ENCODE data around the gene PDE9A.
"Not testable (repeated sequence)": the region's sequence is repeated elsewhere in the genome, so short reads cannot be mapped to it uniquely, and the experiment has no call there.

The PDE9A gene

DNA sequence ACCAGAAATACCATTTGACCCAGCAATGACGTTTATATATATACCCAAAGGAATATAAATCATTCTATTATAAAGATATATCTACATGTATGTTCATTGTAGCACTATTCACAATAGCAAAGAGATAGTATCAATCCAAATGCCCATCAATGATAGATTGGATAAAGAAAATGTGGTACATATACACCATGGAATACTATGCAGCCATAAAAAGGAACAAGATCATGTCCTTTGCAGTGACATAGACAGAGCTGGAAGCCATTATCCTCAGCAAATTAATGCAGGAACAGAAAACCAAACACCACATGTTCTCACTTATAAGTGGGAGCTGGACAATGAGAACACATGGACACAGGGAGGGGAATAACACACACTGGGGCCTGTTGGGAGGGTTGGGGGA, 55.5 kb downstream of the PDE9A start:
- DNase-seq (ENCODE audit: low spot score), result not testable (repeated sequence)

DNA sequence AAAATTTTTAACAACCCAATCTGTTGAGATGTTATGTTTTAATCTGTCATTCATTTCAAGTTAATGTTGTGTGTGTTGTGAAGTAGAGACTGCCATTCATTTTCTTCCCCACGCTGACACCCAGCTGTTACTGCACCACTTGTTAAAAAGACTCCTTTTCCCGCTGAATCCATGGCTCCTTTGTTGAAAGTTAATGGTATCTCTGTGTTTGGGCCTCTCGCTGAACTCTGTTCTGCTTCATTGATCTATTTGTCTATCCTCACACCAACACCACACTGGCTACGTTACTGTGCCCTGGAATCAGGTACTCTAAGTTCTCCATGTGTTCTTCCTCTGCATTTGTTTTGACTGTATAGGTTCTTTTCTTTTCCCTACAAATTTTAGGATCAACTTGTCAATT, 58.2 kb downstream of the PDE9A start:
- no peak for DNase-seq (ENCODE audit: low spot score)

- DNase-seq (ENCODE audit: low spot score), result not testable (repeated sequence)
Observed at GRCh38 chr21:42715427-42715826, 62.0 kb downstream of the PDE9A start.

- DNase-seq (ENCODE audit: low spot score), result no peak
Observed at GRCh38 chr21:42716074-42716473, 62.7 kb downstream of the PDE9A start.

- not testable (repeated sequence) for DNase-seq (ENCODE audit: low spot score)
Observed at GRCh38 chr21:42720484-42720883, 67.1 kb downstream of the PDE9A start.

DNA sequence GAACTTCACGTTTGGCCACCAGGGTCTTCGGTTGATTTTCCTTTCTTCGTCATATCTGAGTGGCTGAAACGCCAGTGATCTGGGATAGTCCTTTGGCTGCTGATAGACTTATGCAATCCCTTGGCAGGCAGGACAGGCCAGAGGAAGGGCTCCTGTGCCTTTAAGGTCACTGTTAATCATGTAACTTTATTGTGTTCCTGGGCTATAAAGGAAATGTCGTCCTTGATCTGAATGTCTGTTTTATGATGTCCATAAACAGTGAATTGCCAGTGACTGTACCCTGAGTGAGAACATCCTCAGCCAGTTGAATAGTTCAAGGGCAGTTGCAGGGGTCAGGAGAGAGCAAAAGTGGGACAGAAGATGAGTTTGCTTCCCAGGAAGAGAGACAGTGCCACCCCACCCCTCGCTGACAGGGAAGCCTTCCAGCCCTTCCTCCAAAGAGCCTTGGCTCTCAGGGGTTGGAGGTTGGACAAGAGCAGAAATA, 68.0 kb downstream of the PDE9A start:
- DNase-seq (ENCODE audit: low spot score), result peak; percentile 48

GRCh38 chr21:42722153-42722552, 68.7 kb downstream of the PDE9A start:
- DNase-seq (ENCODE audit: low spot score), result no peak

DNA sequence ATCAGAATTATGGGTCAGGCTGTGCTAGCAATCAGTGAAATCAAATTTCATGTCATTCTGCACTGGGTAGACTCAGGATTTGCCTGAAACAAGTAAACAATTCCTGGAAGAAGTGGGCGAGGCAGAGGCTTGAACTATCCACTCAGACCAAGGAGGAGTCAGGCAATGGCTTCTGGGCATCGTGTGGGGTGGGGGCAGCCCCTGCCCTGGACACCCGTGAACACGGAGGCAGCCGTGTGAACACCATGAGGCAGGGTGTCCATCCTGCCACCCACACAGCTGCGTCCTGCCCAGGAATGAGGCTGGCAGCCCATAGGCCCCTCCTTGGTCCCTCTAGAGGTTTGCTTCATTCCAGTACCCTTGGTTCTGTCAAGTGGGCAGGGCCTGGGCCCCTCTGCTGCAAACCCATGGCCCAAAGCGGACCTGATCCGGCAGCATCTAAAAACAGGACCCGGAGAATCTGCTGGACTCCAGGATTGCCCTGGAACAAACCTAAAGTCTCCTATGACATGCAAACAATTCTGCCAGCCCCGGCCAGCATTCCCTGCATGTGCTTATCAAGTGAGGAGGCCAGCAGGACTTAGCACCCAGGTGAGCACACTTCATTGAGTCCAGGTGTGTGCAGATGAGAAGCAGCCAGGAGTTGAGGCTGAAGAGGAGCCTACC, 69.5 kb downstream of the PDE9A start:
- DNase-seq (ENCODE audit: low spot score), result no peak

- peak; percentile 100 for DNase-seq (ENCODE audit: low spot score)
Observed at GRCh38 chr21:42724226-42724920, 71.0 kb downstream of the PDE9A start.

- peak; percentile 67 for DNase-seq (ENCODE audit: low spot score)
Observed at GRCh38 chr21:42725416-42725930, 72.1 kb downstream of the PDE9A start.

DNA sequence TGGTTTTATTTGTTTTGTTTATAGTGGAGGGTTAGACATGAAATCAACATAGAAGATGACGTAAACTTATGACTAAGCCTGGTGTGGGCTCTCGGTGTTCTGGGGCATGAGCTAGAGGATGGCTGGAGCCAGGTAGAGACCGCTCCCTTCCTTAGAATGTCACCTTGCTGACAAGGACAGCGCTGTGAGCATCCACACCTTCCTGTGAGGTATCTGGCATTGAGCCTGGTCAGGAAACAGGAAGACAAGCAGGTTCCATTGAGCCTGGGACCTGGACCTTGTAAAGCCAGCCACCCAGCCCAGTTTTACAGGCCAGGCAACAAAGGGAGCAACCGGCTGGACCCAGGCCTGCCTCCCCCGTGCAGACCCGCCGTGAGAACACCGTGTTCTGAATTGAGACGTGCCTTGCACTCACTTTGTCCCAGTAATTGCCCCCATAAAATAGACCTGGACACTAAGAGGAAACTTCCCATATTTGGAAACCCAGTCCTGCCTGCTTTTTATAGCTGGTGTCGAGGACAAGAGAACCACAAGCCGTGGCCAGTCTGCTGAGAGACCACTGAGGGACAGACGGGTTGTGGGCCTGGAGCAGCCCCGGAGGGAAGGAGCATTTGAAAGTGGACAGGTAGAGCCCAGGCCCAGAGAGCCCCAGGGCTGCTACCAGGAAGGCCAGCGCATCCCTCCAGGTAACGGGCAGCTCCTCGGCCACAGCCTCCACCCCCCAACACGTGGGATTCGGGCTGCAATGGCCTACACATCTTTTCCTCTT, 78.0 kb downstream of the PDE9A start:
- peak; percentile 40 for DNase-seq (ENCODE audit: low spot score)

DNA sequence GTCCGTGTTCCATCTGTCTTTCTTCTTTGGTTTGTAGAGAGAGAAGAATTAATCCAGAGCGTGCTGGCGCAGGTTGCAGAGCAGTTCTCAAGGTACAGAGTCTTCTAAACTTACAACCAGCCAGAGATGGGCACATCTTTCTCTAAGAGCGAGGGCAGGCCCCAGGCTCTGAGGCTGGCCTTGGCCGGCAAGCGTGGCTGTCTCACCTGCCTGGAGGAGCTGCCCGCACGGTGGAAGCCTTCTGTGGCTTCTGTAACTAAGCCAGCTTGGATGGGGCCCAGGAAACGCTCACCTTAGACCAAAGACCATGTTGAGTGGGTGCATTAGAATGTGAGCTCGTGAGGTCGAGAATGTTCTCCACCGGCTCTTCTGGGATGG, 78.6 kb downstream of the PDE9A start:
- no peak for DNase-seq (ENCODE audit: low spot score)

- DNase-seq (ENCODE audit: low spot score), result no peak
Observed at GRCh38 chr21:42733037-42733627, 79.7 kb downstream of the PDE9A start.

DNA sequence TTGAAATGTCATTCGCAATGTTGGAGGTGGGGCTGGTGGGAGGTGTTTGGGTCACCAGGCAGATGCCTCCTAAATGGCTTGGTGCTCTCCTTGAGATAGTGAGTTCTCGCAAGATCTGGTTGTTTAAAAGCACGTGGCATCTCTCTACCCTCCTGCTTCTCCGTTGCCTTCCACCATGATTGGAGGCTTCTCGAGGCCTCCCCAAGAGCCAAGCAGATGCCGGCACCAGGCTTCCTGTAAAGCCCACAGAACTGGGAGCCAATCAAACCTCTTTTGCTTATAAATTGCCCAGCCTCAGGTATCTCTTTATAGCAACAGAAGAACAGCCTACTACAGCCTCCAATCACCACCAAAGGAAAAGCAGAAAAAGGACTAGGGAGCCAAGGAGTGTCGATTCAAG, 80.5 kb downstream of the PDE9A start:
- DNase-seq (ENCODE audit: low spot score), result no peak

DNA sequence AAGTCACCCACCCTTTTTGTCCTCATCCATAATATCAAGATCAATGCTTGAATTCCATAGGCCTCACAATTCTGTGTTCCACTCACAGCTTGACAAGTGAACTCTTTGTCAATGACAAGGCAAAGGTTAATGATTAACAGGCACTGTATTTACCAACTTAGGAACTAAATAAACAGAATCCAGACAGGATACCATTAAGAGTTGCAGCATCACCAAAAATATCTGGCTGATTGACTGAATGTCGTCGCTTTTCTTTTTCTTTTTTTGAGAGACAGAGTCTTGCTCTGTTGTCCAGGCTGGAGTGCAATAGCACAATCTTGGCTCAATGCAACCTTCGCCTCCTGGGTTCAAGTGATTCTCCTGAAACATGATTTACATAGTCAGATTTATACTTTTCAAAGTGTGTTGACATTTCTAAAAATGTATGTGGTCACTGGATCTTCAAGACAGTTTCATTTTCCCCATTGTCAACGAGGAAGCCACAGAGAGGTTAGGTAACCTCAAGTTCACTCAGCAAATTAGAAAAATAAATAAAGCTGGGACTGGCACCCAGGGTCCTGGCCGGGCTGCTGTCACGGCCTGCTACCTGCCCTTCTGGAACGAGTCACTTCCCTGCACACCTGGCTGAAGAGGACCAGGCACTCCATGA, 81.0 kb downstream of the PDE9A start:
- peak; percentile 85 for DNase-seq (ENCODE audit: low spot score)

- no peak for DNase-seq (ENCODE audit: low spot score)
Observed at GRCh38 chr21:42735061-42735460, 81.6 kb downstream of the PDE9A start.

DNA sequence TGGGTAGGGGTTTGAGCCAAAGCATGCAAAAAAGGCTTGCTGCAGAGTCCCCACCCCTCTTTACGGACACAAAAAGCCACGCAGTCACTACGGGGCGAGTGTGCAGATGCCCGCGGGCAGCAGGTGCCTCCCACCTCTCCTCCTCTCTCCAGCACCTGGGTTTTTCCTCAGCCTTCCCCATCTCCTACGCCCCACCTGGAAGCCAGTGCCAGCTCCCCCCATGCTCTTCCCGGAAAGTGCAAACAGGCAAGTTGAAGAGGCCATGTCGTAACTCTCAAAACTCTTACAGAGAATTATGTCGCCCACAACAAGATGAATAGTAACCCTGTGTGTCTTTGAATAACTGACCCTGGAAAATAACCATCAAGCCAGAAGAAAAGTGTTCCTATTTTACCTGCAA, 82.5 kb downstream of the PDE9A start:
- DNase-seq (ENCODE audit: low spot score), result no peak

GRCh38 chr21:42736646-42737350, 83.4 kb downstream of the PDE9A start:
- no peak for DNase-seq (ENCODE audit: low spot score)

DNA sequence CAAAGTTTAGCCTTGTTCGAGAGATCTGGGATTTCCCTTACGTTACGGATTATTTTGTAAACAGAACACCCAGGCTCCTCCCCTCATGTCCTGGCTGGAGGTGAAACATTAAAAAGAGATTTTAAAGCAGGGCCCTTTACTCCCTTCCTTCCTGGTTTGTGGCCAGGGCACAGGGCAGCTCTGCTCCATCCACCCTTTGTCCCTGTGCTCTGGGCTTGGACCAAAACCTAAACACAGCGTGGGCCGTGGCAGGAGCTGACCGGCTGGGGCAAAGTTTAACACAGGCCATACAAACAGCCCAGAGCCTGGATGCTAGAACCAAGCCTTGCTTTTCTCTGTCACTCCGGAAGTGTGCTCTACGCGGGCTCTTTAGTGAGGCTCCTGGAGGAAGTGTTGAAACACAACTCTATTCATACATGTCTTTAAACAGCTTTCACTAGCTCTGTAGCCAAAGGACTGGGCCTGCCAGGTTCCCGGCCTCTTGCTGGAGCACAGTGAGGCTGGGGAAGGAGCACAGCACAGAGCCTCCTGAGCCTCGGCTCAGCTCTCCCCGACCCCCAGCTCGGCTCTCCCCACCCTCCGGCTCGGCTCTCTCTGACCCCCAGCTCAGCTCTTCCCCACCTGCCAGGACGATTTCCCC, 84.7 kb downstream of the PDE9A start:
- DNase-seq (ENCODE audit: low spot score), result peak; percentile 62

GRCh38 chr21:42739061-42739931, 85.9 kb downstream of the PDE9A start:
- DNase-seq (ENCODE audit: low spot score), result no peak

Data from SW480 (cell line).